DND-41 (cell line): ENCODE data around the gene RGS9.

Experiments used
- EZH2 ChIP-seq: IDR thresholded peaks from 3 replicates; pipeline ENCODE4 v1.6.1; 2012; ENCODE audit warnings: borderline replicate concordance, low read depth, mild to moderate bottlenecking, moderate library complexity, low read length, inconsistent platforms; ENCODE audit not compliant: severe bottlenecking
- TF ChIP-seq, protein P1 (sequence below): IDR thresholded peaks from 2 replicates; pipeline ENCODE4 v1.5.1; 2012; ENCODE audit warnings: borderline replicate concordance, low read length, moderate library complexity, mild to moderate bottlenecking; ENCODE audit not compliant: poor library complexity, severe bottlenecking; ENCODE audit errors: extremely low read depth

GRCh38 chr17:65194670-65195334 is 57.6 kb downstream of the RGS9 start:
- TF ChIP-seq, protein P1, sequence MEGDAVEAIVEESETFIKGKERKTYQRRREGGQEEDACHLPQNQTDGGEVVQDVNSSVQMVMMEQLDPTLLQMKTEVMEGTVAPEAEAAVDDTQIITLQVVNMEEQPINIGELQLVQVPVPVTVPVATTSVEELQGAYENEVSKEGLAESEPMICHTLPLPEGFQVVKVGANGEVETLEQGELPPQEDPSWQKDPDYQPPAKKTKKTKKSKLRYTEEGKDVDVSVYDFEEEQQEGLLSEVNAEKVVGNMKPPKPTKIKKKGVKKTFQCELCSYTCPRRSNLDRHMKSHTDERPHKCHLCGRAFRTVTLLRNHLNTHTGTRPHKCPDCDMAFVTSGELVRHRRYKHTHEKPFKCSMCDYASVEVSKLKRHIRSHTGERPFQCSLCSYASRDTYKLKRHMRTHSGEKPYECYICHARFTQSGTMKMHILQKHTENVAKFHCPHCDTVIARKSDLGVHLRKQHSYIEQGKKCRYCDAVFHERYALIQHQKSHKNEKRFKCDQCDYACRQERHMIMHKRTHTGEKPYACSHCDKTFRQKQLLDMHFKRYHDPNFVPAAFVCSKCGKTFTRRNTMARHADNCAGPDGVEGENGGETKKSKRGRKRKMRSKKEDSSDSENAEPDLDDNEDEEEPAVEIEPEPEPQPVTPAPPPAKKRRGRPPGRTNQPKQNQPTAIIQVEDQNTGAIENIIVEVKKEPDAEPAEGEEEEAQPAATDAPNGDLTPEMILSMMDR, result no peak
- no peak for TF ChIP-seq EZH2
